ENCODE data around the gene RIN2.
A peak's percentile ranks its signal among the peaks of the same experiment; 100 is the strongest.

RIN2 gene

DNA sequence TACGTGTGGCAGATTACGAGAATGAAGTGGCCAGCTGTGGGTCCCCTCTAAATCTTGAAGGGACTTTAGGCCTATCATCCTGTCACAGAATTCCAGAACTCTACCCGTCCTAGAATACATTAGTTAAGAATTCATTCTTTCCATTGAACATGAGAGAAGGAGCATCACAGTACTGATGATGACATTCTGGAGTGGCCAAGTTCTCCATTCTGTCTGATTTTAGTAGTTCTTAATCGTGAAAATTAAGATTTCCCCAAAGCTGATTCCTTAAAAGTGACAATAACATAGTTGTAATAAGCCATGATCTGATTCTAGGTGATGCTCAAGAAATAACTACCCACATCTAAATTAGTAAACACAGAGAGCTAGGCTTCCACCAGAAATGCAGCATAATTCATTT, 35.0 kb upstream of the RIN2 start:
- Histone ChIP-seq H3K4me3 (ENCODE audit: extremely low read depth, insufficient read depth, low read length, poor library complexity, severe bottlenecking) (no peak overlapping the region), H3K27ac (ENCODE audit: low read depth, low read length, severe bottlenecking) (no peak overlapping the region), H3K4me1 (ENCODE audit: control insufficient read depth, insufficient read depth, low read length, poor library complexity, severe bottlenecking) (no peaks in the 10 kb centered on the region), H3K36me3 (ENCODE audit: control insufficient read depth, insufficient read depth, low read length) (no peaks in the 10 kb centered on the region), H3K9me3 (ENCODE audit: control insufficient read depth, low read length) (no peaks in the 10 kb centered on the region)
- 96 to 100% methylated on average over 3 of the region's 4 CpGs for WGBS, 2 experiments (ENCODE audit: insufficient coverage in 2 of 2)

DNA sequence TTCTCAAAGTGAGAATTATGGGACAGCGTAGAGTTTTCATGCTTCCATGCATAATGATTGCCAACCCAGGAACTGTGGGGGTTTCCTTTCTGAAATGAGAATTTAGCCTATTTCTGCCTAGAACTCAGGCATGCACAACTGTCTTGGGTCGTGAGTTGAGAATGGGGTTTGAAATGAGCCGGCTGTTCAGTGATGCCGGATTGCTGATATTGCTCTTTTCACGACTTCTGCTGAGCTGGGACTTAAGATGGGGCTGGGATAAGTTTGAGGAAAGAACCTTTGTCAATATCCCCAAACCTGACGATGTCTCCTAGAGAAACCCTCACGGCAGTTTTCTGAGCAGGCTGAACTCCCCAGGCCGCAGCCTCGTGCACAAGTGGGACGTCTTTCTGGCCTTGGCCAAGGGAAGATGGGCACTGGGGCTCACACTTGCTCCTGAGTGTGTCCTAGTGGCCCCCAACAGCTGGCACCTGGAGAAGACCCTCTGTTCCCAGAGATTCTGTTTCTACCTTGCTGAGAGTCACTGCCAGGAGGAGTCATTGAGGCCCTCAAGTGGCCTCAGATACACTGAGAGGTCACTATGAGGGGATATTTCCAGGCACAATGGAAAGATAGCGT, 34.1 kb upstream of the RIN2 start:
- 95 to 96% methylated on average over 9 of the region's 11 CpGs for WGBS, 2 experiments (ENCODE audit: insufficient coverage in 2 of 2)
- Histone ChIP-seq H3K4me3 (ENCODE audit: extremely low read depth, insufficient read depth, low read length, poor library complexity, severe bottlenecking) (no peak overlapping the region), H3K9me3 (ENCODE audit: control insufficient read depth, low read length) (no peaks in the 10 kb centered on the region), H3K36me3 (ENCODE audit: control insufficient read depth, insufficient read depth, low read length) (no peaks in the 10 kb centered on the region), H3K4me1 (ENCODE audit: control insufficient read depth, insufficient read depth, low read length, poor library complexity, severe bottlenecking) (no peaks in the 10 kb centered on the region), H3K27ac (ENCODE audit: low read depth, low read length, severe bottlenecking) (no peak overlapping the region)

DNA sequence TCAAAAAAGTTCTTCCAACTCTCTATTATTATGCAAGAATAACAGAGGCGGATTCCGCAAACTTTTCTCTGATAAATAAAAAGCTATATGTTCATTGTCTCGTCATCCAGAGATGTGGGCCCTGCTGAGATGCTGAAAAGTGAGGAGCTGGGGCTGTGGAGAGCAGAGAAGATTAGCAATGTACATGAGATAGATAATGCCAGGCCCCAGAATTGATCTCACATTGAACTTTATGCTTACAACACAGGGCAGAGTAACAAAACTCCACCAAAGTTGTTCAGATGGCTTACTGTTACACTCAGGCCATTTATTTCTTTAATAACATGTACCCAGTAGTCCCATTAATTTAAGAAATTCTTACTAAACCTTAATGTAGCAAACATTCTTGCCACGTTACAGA, 32.7 kb upstream of the RIN2 start:
- H3K4me3 ChIP-seq (ENCODE audit: extremely low read depth, insufficient read depth, low read length, poor library complexity, severe bottlenecking), result no peak overlapping the region
- no peak overlapping the region for H3K27ac ChIP-seq (ENCODE audit: low read depth, low read length, severe bottlenecking)
- H3K9me3 ChIP-seq (ENCODE audit: control insufficient read depth, low read length), result no peaks in the 10 kb centered on the region
- WGBS, 2 experiments (ENCODE audit: insufficient coverage in 2 of 2), result no CpG with 5 or more reads among the region's 4 CpGs
- no peaks in the 10 kb centered on the region for H3K36me3 ChIP-seq (ENCODE audit: control insufficient read depth, insufficient read depth, low read length)
- H3K4me1 ChIP-seq (ENCODE audit: control insufficient read depth, insufficient read depth, low read length, poor library complexity, severe bottlenecking), result no peaks in the 10 kb centered on the region

DNA sequence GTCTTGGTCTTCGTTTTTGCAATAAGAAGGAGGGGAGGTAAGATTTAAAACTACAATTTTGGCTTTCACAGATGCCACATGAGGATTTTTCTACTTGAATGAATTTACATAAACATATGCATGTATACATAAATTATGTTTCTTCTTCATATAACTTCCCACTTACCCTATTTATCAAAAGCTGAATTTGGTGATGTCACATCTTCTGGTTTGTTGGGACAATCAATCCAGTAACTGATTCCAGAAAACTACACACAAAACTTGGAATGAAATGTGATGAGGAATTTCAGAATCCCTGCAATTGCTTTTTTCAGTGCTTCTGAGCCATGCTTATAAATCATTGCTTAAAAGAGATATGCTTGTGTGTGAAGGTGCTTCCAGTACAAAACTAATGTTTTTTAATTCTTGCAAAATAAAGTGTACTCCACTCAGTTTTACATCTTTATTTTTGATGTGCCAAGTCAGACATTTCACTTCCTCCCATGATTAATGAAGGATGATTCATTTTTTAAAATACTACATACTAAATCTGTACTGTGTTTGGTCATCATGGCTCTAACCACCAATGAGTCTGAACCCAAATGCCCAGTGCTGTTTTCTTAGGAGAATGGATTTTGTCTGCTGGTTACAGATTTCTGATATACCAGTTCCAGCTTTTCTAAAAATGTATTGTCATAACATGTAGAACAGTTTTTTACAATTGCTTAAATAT, 32.1 kb upstream of the RIN2 start:
- Histone ChIP-seq H3K9me3 (ENCODE audit: control insufficient read depth, low read length) (no peaks in the 10 kb centered on the region), H3K27ac (ENCODE audit: low read depth, low read length, severe bottlenecking) (no peak overlapping the region), H3K36me3 (ENCODE audit: control insufficient read depth, insufficient read depth, low read length) (no peaks in the 10 kb centered on the region), H3K4me1 (ENCODE audit: control insufficient read depth, insufficient read depth, low read length, poor library complexity, severe bottlenecking) (no peaks in the 10 kb centered on the region), H3K4me3 (ENCODE audit: extremely low read depth, insufficient read depth, low read length, poor library complexity, severe bottlenecking) (no peak overlapping the region)
- no CpG with 5 or more reads among the region's 1 CpG for WGBS, 2 experiments (ENCODE audit: insufficient coverage in 2 of 2)

DNA sequence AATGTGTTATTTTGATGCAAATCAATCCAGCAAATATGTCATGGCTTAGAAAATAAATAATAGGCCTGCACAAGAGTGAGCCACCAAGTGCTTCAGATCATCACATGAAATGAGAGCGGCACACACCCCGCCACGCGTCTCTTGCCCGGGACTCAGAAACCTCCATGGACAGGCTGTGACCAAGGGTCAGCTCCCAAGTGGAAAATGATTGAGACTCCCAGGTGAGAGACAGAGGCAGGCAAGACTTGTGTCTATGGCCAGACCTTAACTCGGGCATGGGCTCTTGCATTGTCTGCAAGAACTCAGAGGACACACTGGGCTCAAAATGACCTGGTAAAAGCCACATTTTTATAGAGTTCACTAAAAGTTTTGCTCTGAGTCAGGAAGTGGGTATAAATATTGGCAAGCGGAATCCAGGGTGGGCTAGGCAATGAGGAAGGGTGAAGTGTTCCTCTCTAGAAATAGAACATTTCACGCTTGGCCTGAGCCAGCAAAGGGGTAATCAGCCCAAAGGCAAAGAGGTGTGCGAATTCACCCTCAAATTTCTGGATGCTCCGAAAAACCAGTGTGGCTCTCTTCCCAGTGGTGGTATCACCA, 30.7 kb upstream of the RIN2 start:
- no peaks in the 10 kb centered on the region for H3K36me3 ChIP-seq (ENCODE audit: control insufficient read depth, insufficient read depth, low read length)
- no peak overlapping the region for H3K27ac ChIP-seq (ENCODE audit: low read depth, low read length, severe bottlenecking)
- H3K4me3 ChIP-seq (ENCODE audit: extremely low read depth, insufficient read depth, low read length, poor library complexity, severe bottlenecking), result no peak overlapping the region
- H3K9me3 ChIP-seq (ENCODE audit: control insufficient read depth, low read length), result no peaks in the 10 kb centered on the region
- 95 to 97% methylated on average over 10 of the region's 10 CpGs for WGBS, 2 experiments (ENCODE audit: insufficient coverage in 2 of 2)
- no peaks in the 10 kb centered on the region for H3K4me1 ChIP-seq (ENCODE audit: control insufficient read depth, insufficient read depth, low read length, poor library complexity, severe bottlenecking)

DNA sequence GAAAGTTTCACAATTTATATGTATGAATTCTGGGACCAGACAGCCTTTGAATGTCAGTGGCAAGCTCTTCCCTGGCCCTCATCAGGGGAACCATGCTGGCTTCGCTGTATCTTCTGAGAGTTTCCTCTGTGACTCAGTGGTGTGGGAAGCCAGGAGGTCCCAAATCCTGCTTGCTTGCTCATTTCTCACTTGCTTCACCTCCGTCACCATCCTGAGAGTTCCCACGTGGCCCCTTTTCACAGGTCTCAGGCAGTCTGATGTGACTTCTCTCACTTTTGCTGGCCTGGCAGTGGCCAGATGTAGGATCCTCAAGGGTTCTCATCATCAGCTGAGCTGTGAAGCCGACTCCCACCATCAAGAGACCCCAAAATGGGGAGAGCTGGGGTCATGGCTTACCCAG, 28.4 kb upstream of the RIN2 start:
- H3K4me3 ChIP-seq (ENCODE audit: extremely low read depth, insufficient read depth, low read length, poor library complexity, severe bottlenecking), result no peak overlapping the region
- no peak overlapping the region for H3K27ac ChIP-seq (ENCODE audit: low read depth, low read length, severe bottlenecking)
- H3K36me3 ChIP-seq (ENCODE audit: control insufficient read depth, insufficient read depth, low read length), result no peaks in the 10 kb centered on the region
- peaks cover 5% of the 10 kb centered on the region for H3K4me1 ChIP-seq (ENCODE audit: control insufficient read depth, insufficient read depth, low read length, poor library complexity, severe bottlenecking)
- 91 to 98% methylated on average over 4 of the region's 4 CpGs for WGBS, 2 experiments (ENCODE audit: insufficient coverage in 2 of 2)
- H3K9me3 ChIP-seq (ENCODE audit: control insufficient read depth, low read length), result no peaks in the 10 kb centered on the region

DNA sequence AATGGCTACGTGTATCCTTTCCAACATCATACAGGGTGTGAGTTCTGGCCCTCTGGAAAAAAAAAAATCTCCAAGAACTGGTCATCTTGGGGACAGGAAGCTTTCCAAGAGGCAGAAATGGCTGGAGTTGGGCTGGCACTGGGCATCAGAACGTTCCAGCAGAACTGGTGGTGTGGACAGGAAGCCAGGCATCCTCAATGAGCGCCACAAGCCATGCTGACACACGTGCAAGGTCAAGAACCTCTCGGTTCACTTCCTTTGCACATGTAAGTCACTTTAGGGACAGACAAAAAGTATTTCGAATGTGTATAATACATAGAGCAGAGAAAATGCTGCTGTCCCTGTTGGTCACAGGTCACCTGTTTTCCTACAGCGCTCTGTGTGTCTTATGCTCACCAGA, 27.4 kb upstream of the RIN2 start:
- no peaks in the 10 kb centered on the region for H3K9me3 ChIP-seq (ENCODE audit: control insufficient read depth, low read length)
- H3K4me1 ChIP-seq (ENCODE audit: control insufficient read depth, insufficient read depth, low read length, poor library complexity, severe bottlenecking), result peaks cover 8% of the 10 kb centered on the region
- no peak overlapping the region for H3K4me3 ChIP-seq (ENCODE audit: extremely low read depth, insufficient read depth, low read length, poor library complexity, severe bottlenecking)
- WGBS, 2 experiments (ENCODE audit: insufficient coverage in 2 of 2), result 93 to 99% methylated on average over 4 of the region's 7 CpGs
- H3K27ac ChIP-seq (ENCODE audit: low read depth, low read length, severe bottlenecking), result no peak overlapping the region
- H3K36me3 ChIP-seq (ENCODE audit: control insufficient read depth, insufficient read depth, low read length), result no peaks in the 10 kb centered on the region

DNA sequence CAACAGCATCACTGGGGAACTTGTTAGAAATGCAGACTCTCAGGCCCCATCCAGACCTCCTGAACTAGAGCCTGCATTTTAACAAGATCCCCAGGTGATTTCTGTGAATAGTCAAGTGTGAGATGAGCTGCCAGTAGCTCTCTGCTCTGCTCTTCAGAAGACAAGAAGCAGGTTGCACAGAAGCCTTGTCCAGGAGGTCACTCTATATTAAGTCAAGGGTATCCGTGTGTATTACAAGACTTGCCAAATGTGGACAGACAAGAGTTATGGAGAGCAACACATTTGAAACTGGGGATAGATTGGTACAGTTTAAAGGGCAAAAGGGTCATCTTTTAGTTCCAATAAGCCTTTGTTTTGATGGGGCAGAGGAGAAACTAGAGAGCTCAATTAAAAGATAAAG, 23.2 kb upstream of the RIN2 start:
- peaks cover 20% of the 10 kb centered on the region for H3K4me1 ChIP-seq (ENCODE audit: control insufficient read depth, insufficient read depth, low read length, poor library complexity, severe bottlenecking)
- H3K27ac ChIP-seq (ENCODE audit: low read depth, low read length, severe bottlenecking), result peak overlapping the region; percentile 72
- H3K36me3 ChIP-seq (ENCODE audit: control insufficient read depth, insufficient read depth, low read length), result no peaks in the 10 kb centered on the region
- H3K4me3 ChIP-seq (ENCODE audit: extremely low read depth, insufficient read depth, low read length, poor library complexity, severe bottlenecking), result no peak overlapping the region
- no peaks in the 10 kb centered on the region for H3K9me3 ChIP-seq (ENCODE audit: control insufficient read depth, low read length)
- WGBS, 2 experiments (ENCODE audit: insufficient coverage in 2 of 2), result 83 to 91% methylated on average over 1 of the region's 1 CpG

DNA sequence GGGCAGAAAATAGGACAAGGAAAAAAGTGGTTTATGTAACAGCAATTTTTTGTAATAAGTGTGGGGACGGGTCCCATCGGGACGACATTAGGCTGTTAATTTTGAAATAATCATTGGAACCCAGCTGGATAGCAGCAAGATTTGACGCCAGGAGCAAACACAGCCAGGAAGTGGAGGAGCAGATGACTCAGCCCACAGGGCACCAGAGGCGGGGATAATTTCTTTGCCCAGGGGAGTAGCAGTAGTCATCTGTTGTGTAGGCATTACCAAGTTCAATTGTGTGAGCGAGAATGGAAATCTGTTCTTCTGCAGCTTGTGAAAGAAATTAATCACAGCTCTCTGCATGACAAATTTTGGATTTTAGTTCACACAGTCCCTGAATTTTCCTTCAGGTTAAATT, 22.6 kb upstream of the RIN2 start:
- H3K4me3 ChIP-seq (ENCODE audit: extremely low read depth, insufficient read depth, low read length, poor library complexity, severe bottlenecking), result no peak overlapping the region
- peak overlapping the region; percentile 72 for H3K27ac ChIP-seq (ENCODE audit: low read depth, low read length, severe bottlenecking)
- peaks cover 20% of the 10 kb centered on the region for H3K4me1 ChIP-seq (ENCODE audit: control insufficient read depth, insufficient read depth, low read length, poor library complexity, severe bottlenecking)
- WGBS, 2 experiments (ENCODE audit: insufficient coverage in 2 of 2), result 23 to 39% methylated on average over 5 to 6 of the region's 6 CpGs
- H3K9me3 ChIP-seq (ENCODE audit: control insufficient read depth, low read length), result no peaks in the 10 kb centered on the region
- no peaks in the 10 kb centered on the region for H3K36me3 ChIP-seq (ENCODE audit: control insufficient read depth, insufficient read depth, low read length)

DNA sequence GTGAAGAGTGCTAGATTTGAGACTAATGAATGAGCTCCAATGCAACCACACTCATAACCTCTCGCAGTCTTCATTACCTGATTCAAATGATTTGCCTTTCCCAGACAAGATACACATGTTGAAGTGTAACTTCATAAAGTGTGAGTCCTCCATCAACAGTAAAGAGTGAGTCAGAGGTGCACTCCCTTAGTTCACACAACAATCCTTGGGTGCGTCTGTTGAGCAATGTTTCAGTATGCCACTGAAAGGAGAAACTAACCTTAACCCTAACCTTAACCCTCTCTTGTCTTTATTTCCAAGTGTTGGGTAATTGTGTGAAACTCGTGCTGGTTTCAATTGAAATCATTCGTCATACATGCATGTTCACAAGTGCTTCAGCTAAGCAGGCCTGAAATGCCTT, 21.0 kb upstream of the RIN2 start:
- 88 to 100% methylated on average over 2 to 3 of the region's 4 CpGs for WGBS, 2 experiments (ENCODE audit: insufficient coverage in 2 of 2)
- no peaks in the 10 kb centered on the region for H3K36me3 ChIP-seq (ENCODE audit: control insufficient read depth, insufficient read depth, low read length)

DNA sequence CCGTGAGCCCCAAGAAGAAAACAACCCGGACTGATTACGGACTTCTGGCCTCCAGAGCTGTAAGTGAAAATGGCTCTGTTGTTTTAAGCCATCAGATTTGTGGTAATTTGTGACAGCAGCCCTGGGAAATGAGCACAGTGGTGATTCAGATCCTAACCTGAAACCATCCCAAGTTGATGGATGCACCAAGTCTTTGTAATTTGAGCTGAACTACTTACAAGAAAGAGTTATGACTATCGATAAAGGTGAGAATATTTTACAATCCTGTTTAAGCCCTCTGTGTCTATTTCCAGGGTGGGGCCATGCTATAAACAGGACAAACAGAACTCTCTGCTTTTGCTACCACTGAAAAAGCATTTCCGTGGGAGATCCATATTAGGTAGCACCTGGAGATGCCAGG, 19.1 kb upstream of the RIN2 start:
- H3K36me3 ChIP-seq (ENCODE audit: control insufficient read depth, insufficient read depth, low read length), result no peaks in the 10 kb centered on the region
- H3K9me3 ChIP-seq (ENCODE audit: control insufficient read depth, low read length), result no peaks in the 10 kb centered on the region
- WGBS, 2 experiments (ENCODE audit: insufficient coverage in 2 of 2), result 96 to 100% methylated on average over 3 to 4 of the region's 5 CpGs
- H3K4me1 ChIP-seq (ENCODE audit: control insufficient read depth, insufficient read depth, low read length, poor library complexity, severe bottlenecking), result peaks cover 20% of the 10 kb centered on the region
- H3K27ac ChIP-seq (ENCODE audit: low read depth, low read length, severe bottlenecking), result no peak overlapping the region
- no peak overlapping the region for H3K4me3 ChIP-seq (ENCODE audit: extremely low read depth, insufficient read depth, low read length, poor library complexity, severe bottlenecking)

More for the DNA sequence above, 21.0 kb upstream of the RIN2 start:
- Histone ChIP-seq H3K4me3 (ENCODE audit: extremely low read depth, insufficient read depth, low read length, poor library complexity, severe bottlenecking) (no peak overlapping the region), H3K4me1 (ENCODE audit: control insufficient read depth, insufficient read depth, low read length, poor library complexity, severe bottlenecking) (peaks cover 20% of the 10 kb centered on the region), H3K9me3 (ENCODE audit: control insufficient read depth, low read length) (no peaks in the 10 kb centered on the region), H3K27ac (ENCODE audit: low read depth, low read length, severe bottlenecking) (peak overlapping the region; percentile 33)
